ENCODE data around the gene LAMA4. TPM values are rescaled to one million over a fixed set of nuclear protein-coding genes. Genes with fewer than 3 reads are reported as not detected.

LAMA4 gene
- total RNA-seq, 1 donor from 2014 or later: 1.1 TPM

- no peak overlapping the region for H3K4me3 Mint-ChIP-seq (ENCODE audit: low read depth)
- no peaks in the 10 kb centered on the region for H3K4me1 Mint-ChIP-seq (ENCODE audit: low read depth)
- no peaks in the 10 kb centered on the region for H3K36me3 Mint-ChIP-seq (ENCODE audit: insufficient read depth)
- TF ChIP-seq CTCF (IDR thresholded peaks at IDR 0.05; ENCODE audit: unreplicated experiment): no peak
- H3K27me3 Mint-ChIP-seq: peaks cover 20% of the 10 kb centered on the region
- H3K27ac Mint-ChIP-seq: no peak overlapping the region
- no peak for DNase-seq (ENCODE audit: low spot score, unreplicated experiment)
- H3K9me3 Mint-ChIP-seq (ENCODE audit: low read depth): no peaks in the 10 kb centered on the region
Measured at GRCh38 chr6:112193535-112194051, 60.8 kb downstream of the LAMA4 start.

- no peaks in the 10 kb centered on the region for H3K9me3 Mint-ChIP-seq (ENCODE audit: low read depth)
- no peak for DNase-seq (ENCODE audit: low spot score, unreplicated experiment)
- no peak for TF ChIP-seq CTCF (IDR thresholded peaks at IDR 0.05; ENCODE audit: unreplicated experiment)
- no peak overlapping the region for H3K27ac Mint-ChIP-seq
- H3K36me3 Mint-ChIP-seq (ENCODE audit: insufficient read depth): no peaks in the 10 kb centered on the region
- peaks cover 20% of the 10 kb centered on the region for H3K27me3 Mint-ChIP-seq
- no peak overlapping the region for H3K4me3 Mint-ChIP-seq (ENCODE audit: low read depth)
- no peaks in the 10 kb centered on the region for H3K4me1 Mint-ChIP-seq (ENCODE audit: low read depth)
Measured at GRCh38 chr6:112193117-112193516, 61.2 kb downstream of the LAMA4 start.

GRCh38 chr6:112191509-112192020, 62.8 kb downstream of the LAMA4 start:
- Mint-ChIP-seq H3K4me3 (ENCODE audit: low read depth) (no peak overlapping the region), H3K27ac (no peak overlapping the region), H3K27me3 (peaks cover 20% of the 10 kb centered on the region), H3K9me3 (ENCODE audit: low read depth) (no peaks in the 10 kb centered on the region), H3K36me3 (ENCODE audit: insufficient read depth) (no peaks in the 10 kb centered on the region), H3K4me1 (ENCODE audit: low read depth) (no peaks in the 10 kb centered on the region)
- DNase-seq (ENCODE audit: low spot score, unreplicated experiment): no peak
- no peak for TF ChIP-seq CTCF (IDR thresholded peaks at IDR 0.05; ENCODE audit: unreplicated experiment)

GRCh38 chr6:112190164-112190563, 64.2 kb downstream of the LAMA4 start:
- no peak overlapping the region for H3K4me3 Mint-ChIP-seq (ENCODE audit: low read depth)
- H3K4me1 Mint-ChIP-seq (ENCODE audit: low read depth): no peaks in the 10 kb centered on the region
- DNase-seq (ENCODE audit: low spot score, unreplicated experiment): no peak
- no peaks in the 10 kb centered on the region for H3K36me3 Mint-ChIP-seq (ENCODE audit: insufficient read depth)
- no peaks in the 10 kb centered on the region for H3K9me3 Mint-ChIP-seq (ENCODE audit: low read depth)
- peaks cover 17% of the 10 kb centered on the region for H3K27me3 Mint-ChIP-seq
- H3K27ac Mint-ChIP-seq: no peak overlapping the region
- no peak for TF ChIP-seq CTCF (IDR thresholded peaks at IDR 0.05; ENCODE audit: unreplicated experiment)

- no peak for DNase-seq (ENCODE audit: low spot score, unreplicated experiment)
- Mint-ChIP-seq H3K4me3 (ENCODE audit: low read depth) (no peak overlapping the region), H3K27me3 (peaks cover 18% of the 10 kb centered on the region), H3K36me3 (ENCODE audit: insufficient read depth) (no peaks in the 10 kb centered on the region), H3K9me3 (ENCODE audit: low read depth) (no peaks in the 10 kb centered on the region), H3K27ac (no peak overlapping the region), H3K4me1 (ENCODE audit: low read depth) (peaks cover 2% of the 10 kb centered on the region)
- no peak for TF ChIP-seq CTCF (IDR thresholded peaks at IDR 0.05; ENCODE audit: unreplicated experiment)
Measured at GRCh38 chr6:112189494-112189893, 64.9 kb downstream of the LAMA4 start.

Data from progenitor cell of endocrine pancreas (in vitro differentiated cells).